Measurements from ENCODE around the gene LRRC32. TPM values are rescaled to one million over a fixed set of nuclear protein-coding genes. Genes with fewer than 3 reads are reported as not detected.
"Not testable (repeated sequence)": the region's sequence is repeated elsewhere in the genome, so short reads cannot be mapped to it uniquely, and the experiment has no call there.

LRRC32 gene
- total RNA-seq, 1 donor from 2014 or later, result 66.3 TPM

DNA sequence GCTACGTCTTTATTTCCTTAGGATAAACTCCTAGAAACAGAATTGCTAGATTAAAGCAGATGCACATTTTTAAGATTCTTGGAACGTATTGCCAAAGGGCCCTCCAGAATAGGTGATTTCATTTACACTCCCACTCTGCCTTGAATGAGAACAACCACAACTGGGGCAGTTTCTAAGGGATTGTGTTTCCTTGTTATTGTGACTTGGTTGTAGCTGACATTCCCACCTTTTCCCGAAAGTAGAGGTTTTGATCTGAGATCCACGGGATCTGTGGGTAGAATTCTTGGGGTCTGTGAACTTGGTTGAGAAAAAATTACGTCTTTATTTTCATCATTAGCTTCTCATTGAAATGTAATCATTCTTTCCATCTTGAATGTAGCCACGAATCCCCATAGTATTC is 21.5 kb downstream of the LRRC32 start:
- Histone ChIP-seq H3K4me1 (peaks cover 10% of the 10 kb centered on the region), H3K27me3 (no peaks in the 10 kb centered on the region), H3K9me3 (no peaks in the 10 kb centered on the region), H3K27ac (no peak overlapping the region), H3K36me3 (no peaks in the 10 kb centered on the region), H3K4me3 (no peak overlapping the region)
- no peak for DNase-seq (ENCODE audit: extremely low spot score in 2 of 2)
- TF ChIP-seq, protein P1, sequence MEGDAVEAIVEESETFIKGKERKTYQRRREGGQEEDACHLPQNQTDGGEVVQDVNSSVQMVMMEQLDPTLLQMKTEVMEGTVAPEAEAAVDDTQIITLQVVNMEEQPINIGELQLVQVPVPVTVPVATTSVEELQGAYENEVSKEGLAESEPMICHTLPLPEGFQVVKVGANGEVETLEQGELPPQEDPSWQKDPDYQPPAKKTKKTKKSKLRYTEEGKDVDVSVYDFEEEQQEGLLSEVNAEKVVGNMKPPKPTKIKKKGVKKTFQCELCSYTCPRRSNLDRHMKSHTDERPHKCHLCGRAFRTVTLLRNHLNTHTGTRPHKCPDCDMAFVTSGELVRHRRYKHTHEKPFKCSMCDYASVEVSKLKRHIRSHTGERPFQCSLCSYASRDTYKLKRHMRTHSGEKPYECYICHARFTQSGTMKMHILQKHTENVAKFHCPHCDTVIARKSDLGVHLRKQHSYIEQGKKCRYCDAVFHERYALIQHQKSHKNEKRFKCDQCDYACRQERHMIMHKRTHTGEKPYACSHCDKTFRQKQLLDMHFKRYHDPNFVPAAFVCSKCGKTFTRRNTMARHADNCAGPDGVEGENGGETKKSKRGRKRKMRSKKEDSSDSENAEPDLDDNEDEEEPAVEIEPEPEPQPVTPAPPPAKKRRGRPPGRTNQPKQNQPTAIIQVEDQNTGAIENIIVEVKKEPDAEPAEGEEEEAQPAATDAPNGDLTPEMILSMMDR (IDR thresholded peaks at IDR 0.05), result no peak
- TF ChIP-seq POLR2AphosphoS5 (IDR thresholded peaks at IDR 0.05; ENCODE audit: insufficient read depth in 1 of 2, low read depth in 1 of 2) (no peak), POLR2A (IDR thresholded peaks at IDR 0.05) (no peak)
- intact Hi-C loops (cut with DNase I), result no loop called here

DNA sequence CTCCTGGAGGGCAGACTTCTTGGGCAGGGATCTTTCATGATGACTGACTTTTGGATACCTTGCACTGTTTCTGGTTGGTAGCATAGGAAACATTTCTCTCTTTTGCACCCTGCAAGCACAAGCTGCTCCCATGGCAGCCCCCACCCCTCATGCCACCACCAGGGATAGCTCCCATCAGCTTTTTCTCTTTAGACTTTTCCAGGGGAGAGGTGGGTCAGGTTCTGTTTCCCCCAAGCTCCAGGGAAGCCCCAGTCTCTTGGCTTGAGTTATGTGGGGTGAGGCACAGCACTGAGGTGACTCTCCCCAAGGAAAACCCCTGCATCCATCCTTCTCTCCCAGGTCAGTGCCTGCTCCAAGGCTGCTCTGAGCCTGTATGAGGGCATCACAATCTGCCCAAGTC is 22.5 kb downstream of the LRRC32 start:
- no peak for DNase-seq (ENCODE audit: extremely low spot score in 2 of 2)
- Histone ChIP-seq H3K36me3 (no peaks in the 10 kb centered on the region), H3K27ac (no peak overlapping the region), H3K4me1 (peaks cover 3% of the 10 kb centered on the region), H3K27me3 (no peaks in the 10 kb centered on the region), H3K9me3 (no peaks in the 10 kb centered on the region), H3K4me3 (no peak overlapping the region)
- TF ChIP-seq POLR2A (IDR thresholded peaks at IDR 0.05) (no peak), POLR2AphosphoS5 (IDR thresholded peaks at IDR 0.05; ENCODE audit: insufficient read depth in 1 of 2, low read depth in 1 of 2) (no peak)
- TF ChIP-seq, protein P1 (IDR thresholded peaks at IDR 0.05), result no peak
- intact Hi-C loops (cut with DNase I), result no loop called here

DNA sequence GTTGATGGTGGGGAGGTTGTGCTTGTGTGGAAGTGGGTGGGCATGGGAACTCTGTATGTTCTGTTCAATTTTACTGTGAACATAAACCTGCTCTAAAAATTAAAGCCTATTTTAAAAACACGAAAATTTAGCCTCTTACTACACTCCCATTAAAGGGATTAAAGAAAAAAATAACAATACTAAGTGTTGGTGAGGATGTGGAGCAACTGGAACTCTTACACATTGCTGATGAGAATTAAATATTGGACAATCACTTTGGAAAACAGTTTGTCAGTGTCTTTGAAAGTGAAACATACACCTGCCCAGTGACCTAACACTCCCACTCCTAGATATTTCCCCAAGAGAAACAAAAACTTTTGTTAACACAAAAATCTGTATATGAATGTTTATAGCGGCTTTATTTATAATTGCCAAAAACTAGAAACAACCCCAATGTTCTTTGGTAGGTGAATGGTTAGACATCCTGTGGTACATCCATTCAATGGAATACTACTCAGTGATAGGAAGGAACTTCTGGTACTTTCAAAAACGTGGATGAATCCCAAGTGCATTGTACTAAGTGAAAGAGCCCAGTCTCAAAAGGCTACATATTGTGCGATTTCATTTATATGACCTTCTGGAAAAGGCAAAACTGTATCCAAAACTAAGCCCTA is 23.5 kb downstream of the LRRC32 start:
- no peaks in the 10 kb centered on the region for H3K27me3 ChIP-seq
- no peaks in the 10 kb centered on the region for H3K4me1 ChIP-seq
- H3K27ac ChIP-seq, result no peak overlapping the region
- H3K9me3 ChIP-seq, result no peaks in the 10 kb centered on the region
- H3K4me3 ChIP-seq, result no peak overlapping the region
- TF ChIP-seq POLR2A (IDR thresholded peaks at IDR 0.05), result no peak
- TF ChIP-seq POLR2AphosphoS5 (IDR thresholded peaks at IDR 0.05; ENCODE audit: insufficient read depth in 1 of 2, low read depth in 1 of 2), result no peak
- TF ChIP-seq, protein P1 (IDR thresholded peaks at IDR 0.05), result no peak
- intact Hi-C loops (cut with DNase I), result no loop called here
- no peak for DNase-seq (ENCODE audit: extremely low spot score in 2 of 2)
- no peaks in the 10 kb centered on the region for H3K36me3 ChIP-seq

DNA sequence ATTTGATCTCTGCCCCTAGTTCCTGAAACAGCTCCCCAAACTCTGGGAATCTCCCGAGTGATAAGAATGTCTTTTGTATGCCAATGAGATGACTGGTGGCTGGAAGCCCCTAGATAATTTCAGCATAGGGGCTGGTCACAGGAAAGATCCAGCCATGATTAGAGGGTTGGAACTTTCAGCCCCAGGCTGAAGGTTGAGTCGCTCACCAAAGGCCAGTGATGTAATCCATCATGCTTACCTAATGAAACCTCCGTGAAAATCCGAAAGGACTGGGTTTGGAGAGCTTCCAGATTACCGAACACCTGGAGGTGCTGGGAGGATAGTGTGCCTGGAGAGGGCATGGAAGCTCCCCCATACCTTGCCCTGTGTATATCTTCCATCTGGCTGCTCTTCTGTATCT is 26.0 kb downstream of the LRRC32 start:
- Histone ChIP-seq H3K36me3 (no peaks in the 10 kb centered on the region), H3K4me1 (no peaks in the 10 kb centered on the region), H3K27ac (no peak overlapping the region), H3K4me3 (no peak overlapping the region), H3K27me3 (no peaks in the 10 kb centered on the region), H3K9me3 (no peaks in the 10 kb centered on the region)
- intact Hi-C loops (cut with DNase I), result no loop called here
- peak in 1 of 2 donors; percentile 60 for DNase-seq (ENCODE audit: extremely low spot score in 2 of 2)
- TF ChIP-seq, protein P1 (IDR thresholded peaks at IDR 0.05), result no peak
- TF ChIP-seq POLR2AphosphoS5 (IDR thresholded peaks at IDR 0.05; ENCODE audit: insufficient read depth in 1 of 2, low read depth in 1 of 2) (no peak), POLR2A (IDR thresholded peaks at IDR 0.05) (no peak)

DNA sequence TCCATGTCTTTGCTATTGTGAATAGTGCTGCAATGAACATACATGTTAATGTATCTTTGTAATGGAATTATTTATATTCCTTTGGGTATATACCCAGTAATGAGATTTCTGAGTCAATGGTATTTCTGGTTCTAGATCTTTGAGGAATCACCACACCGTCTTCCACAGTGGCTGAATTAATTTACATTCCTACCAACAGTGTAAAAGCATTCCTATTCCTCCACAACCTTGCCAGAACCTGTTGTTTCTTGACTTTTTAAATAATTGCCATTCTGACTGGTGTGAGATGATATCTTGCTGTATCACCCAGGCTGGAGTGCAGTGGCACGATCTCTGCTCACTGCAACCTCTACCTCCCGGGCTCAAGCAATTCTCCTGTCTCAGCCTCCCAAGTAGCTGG is 26.8 kb downstream of the LRRC32 start:
- H3K27ac ChIP-seq; H3K4me1 ChIP-seq; DNase-seq (ENCODE audit: extremely low spot score in 2 of 2); intact Hi-C loops (cut with DNase I); H3K27me3 ChIP-seq; H3K4me3 ChIP-seq; H3K36me3 ChIP-seq; H3K9me3 ChIP-seq: not testable (repeated sequence)

Measured in vagina (tissue), 2 donors.